Mesodermal cell (in vitro differentiated cells): ENCODE results near the gene NCAM2.

Experiments
- H3K27ac ChIP-seq: 2 replicates; pipeline ENCODE4 v1.7.0; 2013; ENCODE audit warnings: mild to moderate bottlenecking, low read depth, low read length, moderate library complexity; ENCODE audit not compliant: severe bottlenecking
- H3K36me3 ChIP-seq: 2 replicates; pipeline ENCODE4 v1.7.1; 2013; ENCODE audit warnings: mild to moderate bottlenecking, low read length, moderate library complexity; ENCODE audit not compliant: control insufficient read depth, insufficient read depth
- H3K4me1 ChIP-seq: one replicate; pipeline ENCODE4 v1.7.1; 2013; ENCODE audit warnings: mild to moderate bottlenecking, low read length; ENCODE audit not compliant: insufficient read depth, control insufficient read depth, poor library complexity, severe bottlenecking
- H3K4me3 ChIP-seq: 2 replicates; pipeline ENCODE4 v1.7.0; 2013; ENCODE audit warnings: low read length, control low read depth, mild to moderate bottlenecking; ENCODE audit not compliant: insufficient read depth, poor library complexity, severe bottlenecking; ENCODE audit errors: extremely low read depth
- H3K9me3 ChIP-seq: 2 replicates; pipeline ENCODE4 v1.7.1; 2013; ENCODE audit warnings: mild to moderate bottlenecking, low read length, moderate library complexity; ENCODE audit not compliant: control insufficient read depth
- WGBS, 2 experiments: methylation state at CpG; one replicate each; pipeline ENCODE4 v1.1.5; 2013; ENCODE audit warnings: missing lambda C conversion rate in 2 of 2; ENCODE audit not compliant: insufficient coverage in 2 of 2; 5-methylcytosine and 5-hydroxymethylcytosine counted together

The NCAM2 gene

GRCh38 chr21:20998886-20999285 lies 677 bp downstream of the NCAM2 start:
- no peak overlapping the region for H3K27ac ChIP-seq
- H3K36me3 ChIP-seq: no peaks in the 10 kb centered on the region
- WGBS, 2 experiments: no CpG with 5 or more reads among the region's 5 CpGs
- peaks cover 12% of the 10 kb centered on the region for H3K4me1 ChIP-seq
- no peaks in the 10 kb centered on the region for H3K9me3 ChIP-seq
- peak overlapping the region; percentile 47 for H3K4me3 ChIP-seq

DNA sequence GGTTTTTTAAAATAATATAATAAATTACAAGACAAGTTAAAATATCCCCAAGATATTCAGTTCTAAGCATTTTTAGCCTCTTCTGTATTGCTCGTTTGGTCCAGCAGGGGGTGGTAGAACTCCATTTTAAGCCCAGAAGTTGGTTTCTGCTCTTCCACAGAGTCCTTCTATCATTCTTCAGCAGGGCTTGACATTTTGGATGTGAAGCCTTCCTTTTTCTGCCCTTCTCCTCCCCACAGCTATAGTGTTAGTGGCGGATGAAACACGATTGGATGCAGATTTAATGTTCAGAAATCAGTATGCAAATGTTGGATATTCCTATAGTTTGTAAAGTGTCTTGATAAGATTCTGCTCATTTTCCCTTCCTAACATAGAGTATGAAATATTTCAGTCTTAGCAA lies 1.4 kb downstream of the NCAM2 start:
- Histone ChIP-seq H3K4me1 (peaks cover 12% of the 10 kb centered on the region), H3K9me3 (no peaks in the 10 kb centered on the region), H3K36me3 (no peaks in the 10 kb centered on the region), H3K4me3 (no peak overlapping the region), H3K27ac (no peak overlapping the region)
- 0% methylated on average over 1 of the region's 3 CpGs for WGBS, 2 experiments

- H3K4me3 ChIP-seq: no peak overlapping the region
- H3K36me3 ChIP-seq: no peaks in the 10 kb centered on the region
- no peak overlapping the region for H3K27ac ChIP-seq
- WGBS, 2 experiments: 17 to 75% methylated on average over 1 of the region's 3 CpGs
- no peaks in the 10 kb centered on the region for H3K9me3 ChIP-seq
- peaks cover 12% of the 10 kb centered on the region for H3K4me1 ChIP-seq
These were observed 2.5 kb downstream of the NCAM2 start for GRCh38 chr21:21000591-21001175.

- Histone ChIP-seq H3K9me3 (no peaks in the 10 kb centered on the region), H3K36me3 (no peaks in the 10 kb centered on the region), H3K4me3 (no peak overlapping the region), H3K27ac (no peak overlapping the region), H3K4me1 (peaks cover 9% of the 10 kb centered on the region)
- WGBS, 2 experiments: 80 to 90% methylated on average over 1 to 2 of the region's 6 CpGs
These were observed 3.4 kb downstream of the NCAM2 start for GRCh38 chr21:21001591-21002100.

DNA sequence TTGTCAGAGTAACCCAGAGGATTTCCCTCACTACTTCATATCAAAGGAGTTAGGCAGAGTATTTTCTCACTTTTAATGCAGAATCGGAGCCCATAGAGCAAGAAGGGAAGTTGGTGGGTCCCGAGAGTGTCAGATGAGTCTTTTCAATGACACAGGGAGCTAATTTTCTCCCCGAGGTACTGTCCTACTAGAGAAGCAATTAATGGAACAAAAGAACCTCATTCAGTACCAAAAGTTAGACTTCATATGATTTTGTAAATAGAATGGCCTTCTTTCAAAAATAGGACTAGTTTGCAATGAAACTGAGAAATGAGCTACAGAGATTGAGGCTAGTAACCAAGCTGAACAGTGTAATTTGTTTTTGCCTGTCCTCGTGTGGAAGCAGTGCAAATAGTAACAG lies 3.9 kb downstream of the NCAM2 start:
- H3K27ac ChIP-seq: no peak overlapping the region
- H3K9me3 ChIP-seq: no peaks in the 10 kb centered on the region
- no peak overlapping the region for H3K4me3 ChIP-seq
- peaks cover 9% of the 10 kb centered on the region for H3K4me1 ChIP-seq
- 75 to 80% methylated on average over 1 of the region's 4 CpGs for WGBS, 2 experiments
- H3K36me3 ChIP-seq: no peaks in the 10 kb centered on the region

DNA sequence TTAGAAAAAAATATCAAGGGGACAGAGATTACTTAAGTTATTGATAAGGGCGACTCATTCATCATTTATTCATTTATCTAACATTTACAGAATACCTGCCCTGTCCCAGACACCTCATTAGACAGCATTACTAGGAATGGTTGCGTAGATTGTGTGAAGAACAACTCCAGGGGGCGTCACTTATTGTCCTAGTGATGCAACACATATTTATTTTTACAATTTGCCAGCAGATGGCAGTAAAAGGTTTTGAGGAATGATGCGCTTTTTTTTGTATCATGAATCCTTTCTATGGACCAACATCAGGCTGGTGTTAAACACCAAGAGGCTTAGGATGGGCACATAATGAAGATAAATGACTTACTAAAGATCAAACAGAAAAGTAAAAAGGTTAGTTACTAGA lies 5.5 kb downstream of the NCAM2 start:
- Histone ChIP-seq H3K36me3 (no peaks in the 10 kb centered on the region), H3K4me3 (no peak overlapping the region), H3K4me1 (peaks cover 1% of the 10 kb centered on the region), H3K9me3 (no peaks in the 10 kb centered on the region), H3K27ac (no peak overlapping the region)
- no CpG with 5 or more reads among the region's 4 CpGs for WGBS, 2 experiments

- Histone ChIP-seq H3K27ac (no peak overlapping the region), H3K4me3 (no peak overlapping the region), H3K4me1 (no peaks in the 10 kb centered on the region), H3K9me3 (no peaks in the 10 kb centered on the region), H3K36me3 (no peaks in the 10 kb centered on the region)
- WGBS, 2 experiments: 67 to 79% methylated on average over 4 to 6 of the region's 6 CpGs
These were observed 9.4 kb downstream of the NCAM2 start for GRCh38 chr21:21007606-21008005.

- Histone ChIP-seq H3K4me1 (no peaks in the 10 kb centered on the region), H3K4me3 (no peak overlapping the region), H3K9me3 (no peaks in the 10 kb centered on the region), H3K36me3 (no peaks in the 10 kb centered on the region), H3K27ac (no peak overlapping the region)
- no CpG with 5 or more reads among the region's 3 CpGs for WGBS, 2 experiments
These were observed 12.0 kb downstream of the NCAM2 start for GRCh38 chr21:21010228-21010627.

DNA sequence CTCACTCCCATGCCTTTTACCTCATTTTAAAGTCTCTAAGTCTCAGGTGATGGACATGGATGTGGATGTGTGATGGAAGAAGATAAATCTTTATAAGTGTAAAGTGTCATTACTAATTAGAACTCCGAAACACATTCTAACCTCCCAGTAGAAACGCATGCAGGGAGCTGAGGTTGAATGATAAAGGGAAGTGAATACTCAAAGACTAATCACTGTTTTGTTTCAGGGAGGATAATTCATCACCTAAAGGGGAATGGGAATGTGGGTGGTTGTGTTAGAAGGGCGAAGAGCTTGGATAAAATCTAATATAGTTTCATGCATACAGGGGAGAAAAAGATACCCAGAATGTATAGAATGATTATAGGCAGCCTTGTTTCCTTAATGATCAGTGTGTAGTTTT lies 12.5 kb downstream of the NCAM2 start:
- Histone ChIP-seq H3K4me1 (no peaks in the 10 kb centered on the region), H3K9me3 (no peaks in the 10 kb centered on the region), H3K27ac (no peak overlapping the region), H3K36me3 (no peaks in the 10 kb centered on the region), H3K4me3 (no peak overlapping the region)
- WGBS, 2 experiments: 67 to 70% methylated on average over 1 of the region's 3 CpGs

GRCh38 chr21:21018821-21019220 lies 20.6 kb downstream of the NCAM2 start:
- H3K4me1 ChIP-seq: no peaks in the 10 kb centered on the region
- H3K9me3 ChIP-seq: no peaks in the 10 kb centered on the region
- no peaks in the 10 kb centered on the region for H3K36me3 ChIP-seq
- no peak overlapping the region for H3K27ac ChIP-seq
- WGBS, 2 experiments: 50 to 83% methylated on average over 1 of the region's 1 CpG
- no peak overlapping the region for H3K4me3 ChIP-seq

DNA sequence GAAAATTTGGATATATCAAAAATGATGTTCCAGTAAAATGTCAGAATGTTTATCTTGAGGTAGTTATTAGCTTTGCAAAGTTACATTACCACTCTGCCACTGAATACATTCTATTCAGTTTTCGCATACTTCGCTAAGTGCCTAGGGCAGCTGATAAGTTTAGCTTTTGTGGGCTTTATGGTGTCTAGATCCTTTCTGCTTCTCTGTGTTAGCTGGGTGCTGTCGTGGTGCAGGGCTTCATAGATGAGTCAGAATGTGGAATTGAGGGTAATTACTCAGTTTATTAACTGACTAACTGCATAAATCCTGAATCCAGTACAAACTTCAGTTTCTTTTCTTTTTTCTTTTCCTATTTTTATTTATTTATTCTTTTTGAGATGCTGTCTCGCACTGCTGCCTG lies 21.5 kb downstream of the NCAM2 start:
- H3K4me3 ChIP-seq: no peak overlapping the region
- H3K4me1 ChIP-seq: no peaks in the 10 kb centered on the region
- H3K27ac ChIP-seq: no peak overlapping the region
- WGBS, 2 experiments: 80 to 100% methylated on average over 1 of the region's 4 CpGs
- H3K9me3 ChIP-seq: no peaks in the 10 kb centered on the region
- no peaks in the 10 kb centered on the region for H3K36me3 ChIP-seq
